Measurements from ENCODE around the gene CLCN4.

CLCN4 gene

GRCh38 chrX:10195425-10195824, 38.6 kb downstream of the CLCN4 start:
- no peak overlapping the region for H3K27ac ChIP-seq
- TF ChIP-seq CTCF (IDR thresholded peaks at IDR 0.05) (no peak), ZFX (IDR thresholded peaks at IDR 0.05; ENCODE audit: borderline replicate concordance) (no peak)

GRCh38 chrX:10195947-10196346, 39.2 kb downstream of the CLCN4 start:
- TF ChIP-seq CTCF (IDR thresholded peaks at IDR 0.05) (no peak), ZFX (IDR thresholded peaks at IDR 0.05; ENCODE audit: borderline replicate concordance) (no peak)
- H3K27ac ChIP-seq: no peak overlapping the region

DNA sequence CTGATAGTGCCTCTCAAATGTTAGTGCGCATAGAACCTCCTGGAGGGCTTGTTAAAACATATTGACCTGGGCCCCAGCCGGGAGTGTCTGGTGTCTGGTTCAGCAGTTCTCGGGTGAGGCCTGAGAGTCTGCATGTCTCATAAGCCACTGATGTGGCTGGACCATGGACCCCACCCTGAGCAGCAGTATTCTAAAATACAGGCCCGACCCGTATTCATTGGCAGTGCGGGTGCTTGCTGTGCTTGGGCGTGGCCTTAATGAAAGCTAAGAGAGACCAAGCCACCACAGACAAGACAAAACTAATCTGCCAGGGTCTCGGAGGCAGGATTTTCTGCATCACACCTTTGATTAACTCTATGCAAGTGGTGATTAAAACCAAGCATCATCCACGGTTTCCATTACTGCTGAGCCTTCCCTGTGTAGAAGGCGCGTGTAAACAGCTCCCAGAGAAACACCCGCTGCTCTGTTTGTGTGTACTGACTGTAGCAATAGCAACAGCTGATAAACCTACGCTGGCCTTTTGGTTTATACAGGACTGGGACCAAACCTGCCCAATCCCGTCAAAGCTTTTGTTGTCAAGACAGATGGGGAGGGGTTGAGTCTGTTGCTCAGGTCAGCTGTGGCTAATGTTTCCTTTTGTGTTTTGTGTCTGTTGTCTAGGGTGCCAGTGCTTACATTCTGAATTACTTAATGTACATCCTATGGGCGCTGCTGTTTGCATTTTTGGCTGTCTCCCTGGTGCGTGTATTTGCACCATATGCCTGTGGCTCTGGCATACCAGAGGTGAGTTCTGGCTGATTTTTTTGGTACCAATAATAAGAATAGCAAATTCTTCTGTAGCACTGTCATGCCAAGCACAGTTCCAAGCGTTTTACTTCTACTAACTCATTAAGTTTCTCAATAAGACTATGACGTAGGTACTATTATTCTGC, 40.8 kb downstream of the CLCN4 start:
- TF ChIP-seq CTCF (IDR thresholded peaks at IDR 0.05): no peak
- no peak for TF ChIP-seq ZFX (IDR thresholded peaks at IDR 0.05; ENCODE audit: borderline replicate concordance)
- H3K27ac ChIP-seq: no peak overlapping the region

DNA sequence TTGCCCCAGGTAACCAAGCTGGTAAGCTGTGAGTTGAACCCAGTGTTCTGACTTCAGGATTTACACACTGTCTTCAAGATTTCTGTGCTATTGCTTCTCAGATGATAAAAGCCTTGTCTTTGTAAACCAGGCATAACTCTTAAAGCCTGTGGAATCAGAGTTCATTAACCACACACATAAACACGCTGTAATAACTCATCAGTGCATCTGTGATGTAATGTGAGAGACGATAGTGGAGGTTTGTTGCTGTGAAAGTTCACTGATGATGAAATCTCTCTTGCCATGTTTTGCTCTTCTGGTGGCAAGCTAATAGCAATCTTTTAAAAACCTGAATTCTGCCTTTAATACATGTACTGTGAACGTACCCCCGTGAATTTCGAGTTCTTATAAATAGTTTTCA, 41.5 kb downstream of the CLCN4 start:
- no peak for TF ChIP-seq CTCF (IDR thresholded peaks at IDR 0.05)
- no peak for TF ChIP-seq ZFX (IDR thresholded peaks at IDR 0.05; ENCODE audit: borderline replicate concordance)
- no peak overlapping the region for H3K27ac ChIP-seq

- H3K27ac ChIP-seq: no peak overlapping the region
- TF ChIP-seq ZFX (IDR thresholded peaks at IDR 0.05; ENCODE audit: borderline replicate concordance): no peak
- TF ChIP-seq CTCF (IDR thresholded peaks at IDR 0.05): no peak
Observed at GRCh38 chrX:10199212-10199611, 42.4 kb downstream of the CLCN4 start.

DNA sequence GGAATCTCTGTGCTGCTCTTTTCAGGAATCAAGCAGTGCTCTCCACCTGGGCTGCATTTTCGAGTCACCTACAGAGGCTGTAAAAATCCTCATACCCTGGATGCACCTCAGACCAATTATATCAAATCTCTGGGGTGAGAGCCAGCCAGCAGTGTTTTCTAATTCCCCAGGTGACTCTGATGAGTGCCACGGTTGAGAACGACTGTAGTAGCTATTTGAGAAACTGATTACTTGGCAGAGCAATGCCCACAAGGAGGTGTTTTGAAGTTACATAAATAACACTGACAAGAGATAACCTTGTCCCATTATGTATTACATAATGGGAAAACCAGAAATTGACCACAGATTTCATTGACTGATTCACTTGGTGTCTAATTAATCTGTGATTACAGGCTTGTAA, 46.8 kb downstream of the CLCN4 start:
- no peak for TF ChIP-seq CTCF (IDR thresholded peaks at IDR 0.05)
- no peak for TF ChIP-seq ZFX (IDR thresholded peaks at IDR 0.05; ENCODE audit: borderline replicate concordance)
- no peak overlapping the region for H3K27ac ChIP-seq

DNA sequence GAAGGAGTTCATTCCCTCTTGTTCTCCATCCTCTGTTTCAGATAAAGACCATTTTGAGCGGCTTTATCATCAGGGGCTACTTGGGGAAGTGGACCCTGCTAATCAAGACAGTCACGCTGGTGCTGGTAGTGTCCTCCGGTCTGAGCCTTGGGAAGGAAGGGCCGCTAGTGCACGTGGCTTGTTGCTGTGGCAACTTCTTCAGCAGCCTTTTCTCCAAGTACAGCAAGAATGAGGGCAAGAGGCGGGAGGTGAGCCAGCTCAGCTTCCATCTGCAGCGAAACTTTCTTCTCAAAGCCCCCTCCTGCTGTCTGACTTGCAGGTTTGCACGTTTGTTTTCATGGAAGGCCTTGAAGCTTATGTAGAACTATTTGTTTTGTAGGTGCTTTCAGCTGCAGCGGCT, 49.5 kb downstream of the CLCN4 start:
- TF ChIP-seq CTCF (IDR thresholded peaks at IDR 0.05) (no peak), ZFX (IDR thresholded peaks at IDR 0.05; ENCODE audit: borderline replicate concordance) (no peak)
- H3K27ac ChIP-seq: no peak overlapping the region

Data from 22Rv1 (cell line).